Small intestine (tissue), 7 donors: ENCODE measurements around the gene DOCK7. TPM values are rescaled to one million over a fixed set of nuclear protein-coding genes. Genes with fewer than 3 reads are reported as not detected.
"Not testable (repeated sequence)": the region's sequence is repeated elsewhere in the genome, so short reads cannot be mapped to it uniquely, and the experiment has no call there.

Source experiments
- DNase-seq, 2 donors: peaks; one replicate each; pipeline versions ENCODE4 v3.0.0 to v3.0.0-alpha.2; 2013
- FAIRE-seq: peaks from 2 replicates; lab custom pipeline; 2012; peaks lifted over from hg19 to GRCh38; lab: Jason Lieb, UNC
- H3K27ac ChIP-seq, 3 donors: one replicate each; pipeline ENCODE4 v1.5.1; 2013; ENCODE audit warnings: low read length in 2 of 3, mild to moderate bottlenecking in 2 of 3, control low read depth in 1 of 3, inconsistent platforms in 1 of 3, low read depth in 1 of 3, moderate library complexity in 1 of 3
- H3K27me3 ChIP-seq, 3 donors: one replicate each; pipeline ENCODE4 v1.6.1; 2013; ENCODE audit warnings: low read length in 3 of 3, inconsistent platforms in 1 of 3; ENCODE audit not compliant: control insufficient read depth in 3 of 3, insufficient read depth in 3 of 3
- H3K36me3 ChIP-seq, 3 donors: one replicate each; pipeline ENCODE4 v1.6.1; 2013; ENCODE audit warnings: low read length in 3 of 3, inconsistent platforms in 1 of 3, low read depth in 1 of 3, mild to moderate bottlenecking in 1 of 3, moderate library complexity in 1 of 3; ENCODE audit not compliant: control insufficient read depth in 3 of 3, insufficient read depth in 2 of 3
- H3K4me1 ChIP-seq, 3 donors: one replicate each; pipeline ENCODE4 v1.6.1; 2013; ENCODE audit warnings: low read length in 2 of 3, inconsistent platforms in 1 of 3, low read depth in 1 of 3, mild to moderate bottlenecking in 1 of 3, moderate library complexity in 1 of 3; ENCODE audit not compliant: control insufficient read depth in 3 of 3, insufficient read depth in 2 of 3
- H3K4me3 ChIP-seq, 3 donors: one replicate each; pipeline ENCODE4 v1.5.1; 2013; ENCODE audit warnings: low read length in 3 of 3, control low read depth in 1 of 3, inconsistent platforms in 1 of 3, low read depth in 1 of 3, mild to moderate bottlenecking in 1 of 3, moderate library complexity in 1 of 3
- H3K9me3 ChIP-seq, 2 donors: one replicate each; pipeline ENCODE4 v1.6.1; 2013; ENCODE audit warnings: low read depth in 1 of 2, low read length in 1 of 2; ENCODE audit not compliant: control insufficient read depth in 2 of 2, insufficient read depth in 1 of 2
- WGBS, 3 donors: extraction: QIAGEN DNeasy Blood & Tissue Kit; methylation state at CpG; one replicate each; pipeline ENCODE4 v1.1.7; 2013; 5-methylcytosine and 5-hydroxymethylcytosine counted together
- polyA plus RNA-seq, 4 donors: library from polyadenylated mRNA; stranded (reverse) in 3 of 4; unstranded in 1 of 4; fragments of 200-250 nt in 3 of 4; fragments of 120-200 nt in 1 of 4; gene quantifications; one replicate each; pipeline versions ENCODE4 v1.2.1 to v1.2.3, GENCODE V29; 2013
- donor health status: healthy with polysubstance abuse.
- donor health status: control.
- donor health status: control.
- donor health status: Bipolar disorder and iron deficiency.
- donor health status: healthy.

DOCK7 gene
- polyA plus RNA-seq, 4 donors = 4.9 to 25.5 (median 7.0) TPM

GRCh38 chr1:62689524-62689923 is 1.3 kb upstream of the DOCK7 start:
- WGBS, 3 donors = 64 to 86% (median 77%) methylated on average over 1 of the region's 1 CpG
- no peak for FAIRE-seq

GRCh38 chr1:62688687-62689085 is 500 bp upstream of the DOCK7 start:
- peak overlapping the region; percentile 77 to 96 (median 84) for H3K27ac ChIP-seq
- no peaks in the 10 kb centered on the region for H3K9me3 ChIP-seq
- FAIRE-seq = no peak
- H3K36me3 ChIP-seq = peaks cover 0 to 2% (median 0%) of the 10 kb centered on the region in 3 donors
- WGBS, 3 donors = 1 to 3% (median 1%) methylated on average over 10 of the region's 10 CpGs
- H3K4me1 ChIP-seq = peaks cover 4 to 35% (median 17%) of the 10 kb centered on the region in 3 donors
- no peaks in the 10 kb centered on the region for H3K27me3 ChIP-seq
- DNase-seq = peak in 1 of 2 donors; percentile 34
- H3K4me3 ChIP-seq = peak overlapping the region; percentile 80 to 99 (median 86)

More at GRCh38 chr1:62689524-62689923, 1.3 kb upstream of the DOCK7 start:
- no peak overlapping the region for H3K4me3 ChIP-seq
- peak; percentile 41 to 73 for DNase-seq
- H3K27me3 ChIP-seq = no peaks in the 10 kb centered on the region
- peaks cover 4 to 35% (median 17%) of the 10 kb centered on the region in 3 donors for H3K4me1 ChIP-seq
- no peaks in the 10 kb centered on the region for H3K9me3 ChIP-seq
- peak overlapping the region; percentile 84 to 95 (median 91) for H3K27ac ChIP-seq
- no peaks in the 10 kb centered on the region for H3K36me3 ChIP-seq

GRCh38 chr1:62687421-62687902 is 724 bp downstream of the DOCK7 start:
- WGBS, 3 donors = 2 to 4% (median 2%) methylated on average over 33 of the region's 33 CpGs
- Histone ChIP-seq H3K4me3 (peak overlapping the region; percentile 80 to 99 (median 86)), H3K4me1 (peaks cover 4 to 35% (median 17%) of the 10 kb centered on the region in 3 donors), H3K36me3 (peaks cover 0 to 5% (median 0%) of the 10 kb centered on the region in 3 donors), H3K9me3 (no peaks in the 10 kb centered on the region), H3K27ac (peak overlapping the region; percentile 77 to 96 (median 84)), H3K27me3 (no peaks in the 10 kb centered on the region)
- FAIRE-seq = no peak
- DNase-seq = peak; percentile 51 to 74

- Histone ChIP-seq H3K36me3 (peaks cover 0 to 5% (median 0%) of the 10 kb centered on the region in 3 donors), H3K27me3 (no peaks in the 10 kb centered on the region), H3K4me3 (peak overlapping the region in 1 of 3 donors; percentile 80), H3K4me1 (peaks cover 4 to 31% (median 17%) of the 10 kb centered on the region in 3 donors), H3K9me3 (no peaks in the 10 kb centered on the region), H3K27ac (peak overlapping the region in 1 of 3 donors; percentile 84)
- WGBS, 3 donors = 28 to 68% (median 53%) methylated on average over 7 of the region's 7 CpGs
- DNase-seq = no peak
- no peak for FAIRE-seq
These were observed 1.4 kb downstream of the DOCK7 start for GRCh38 chr1:62686822-62687221.

GRCh38 chr1:62685431-62685859 is 2.7 kb downstream of the DOCK7 start:
- DNase-seq (no peak), FAIRE-seq (no peak)
- H3K36me3 ChIP-seq = peaks cover 0 to 5% (median 0%) of the 10 kb centered on the region in 3 donors
- 58 to 69% (median 59%) methylated on average over 3 of the region's 3 CpGs for WGBS, 3 donors
- H3K27me3 ChIP-seq = no peaks in the 10 kb centered on the region
- H3K27ac ChIP-seq = no peak overlapping the region
- no peak overlapping the region for H3K4me3 ChIP-seq
- peaks cover under 1 to 18% (median 12%) of the 10 kb centered on the region in 3 donors for H3K4me1 ChIP-seq
- H3K9me3 ChIP-seq = no peaks in the 10 kb centered on the region

GRCh38 chr1:62682531-62682930 is 5.7 kb downstream of the DOCK7 start:
- peaks cover 0 to 7% (median 7%) of the 10 kb centered on the region in 3 donors for H3K4me1 ChIP-seq
- H3K4me3 ChIP-seq = no peak overlapping the region
- DNase-seq (no peak), FAIRE-seq (no peak)
- no peaks in the 10 kb centered on the region for H3K27me3 ChIP-seq
- H3K9me3 ChIP-seq = no peaks in the 10 kb centered on the region
- peaks cover 0 to 5% (median 0%) of the 10 kb centered on the region in 3 donors for H3K36me3 ChIP-seq
- no peak overlapping the region for H3K27ac ChIP-seq

- FAIRE-seq, H3K27me3 ChIP-seq, H3K27ac ChIP-seq, H3K9me3 ChIP-seq, H3K4me1 ChIP-seq, DNase-seq, H3K4me3 ChIP-seq, H3K36me3 ChIP-seq: not testable (repeated sequence)
- WGBS, 3 donors = 73 to 93% (median 87%) methylated on average over 1 to 2 of the region's 2 CpGs
These were observed 7.2 kb downstream of the DOCK7 start for GRCh38 chr1:62680992-62681391.

- not testable (repeated sequence) for DNase-seq, H3K36me3 ChIP-seq, FAIRE-seq, H3K4me3 ChIP-seq, H3K9me3 ChIP-seq, H3K27me3 ChIP-seq, H3K27ac ChIP-seq, H3K4me1 ChIP-seq
- WGBS, 3 donors = 89 to 98% (median 97%) methylated on average over 1 to 2 of the region's 2 CpGs
These were observed 10.4 kb downstream of the DOCK7 start for GRCh38 chr1:62677822-62678221.
